ENCODE data around the gene ADAMTS1. TPM values are rescaled to one million over a fixed set of nuclear protein-coding genes. Genes with fewer than 3 reads are reported as not detected.

ADAMTS1 gene
- total and polyA plus RNA-seq, 2 experiments from 2014 or later = 166 to 211 TPM

DNA sequence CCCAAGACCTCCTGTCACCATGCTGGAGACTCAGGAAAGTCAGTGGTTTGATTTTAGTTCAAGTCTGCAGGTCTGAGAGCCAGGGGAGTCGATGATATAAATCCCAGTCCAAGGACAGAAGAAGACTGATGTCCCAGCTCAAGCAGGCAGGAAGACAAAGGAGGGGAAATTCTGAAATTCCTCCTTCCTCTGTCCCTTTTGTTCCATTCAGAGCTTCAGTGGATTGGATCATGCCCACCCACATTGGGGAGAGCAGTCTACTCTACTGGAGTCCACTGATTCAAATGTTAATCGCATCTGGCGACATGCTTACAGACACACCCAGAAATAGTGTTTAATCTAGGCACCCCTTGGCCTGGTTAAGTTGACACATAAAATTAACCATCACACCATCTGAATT, 7.2 kb upstream of the ADAMTS1 start:
- Histone ChIP-seq H3K79me2 (ENCODE audit: insufficient read depth) (no peaks in the 10 kb centered on the region), H3K4me3 (no peak overlapping the region), H3K9me3 (ENCODE audit: low read depth) (no peaks in the 10 kb centered on the region), H3K27me3 (replicated peaks; ENCODE audit: insufficient read depth) (no peaks in the 10 kb centered on the region), H4K20me1 (ENCODE audit: insufficient read depth) (no peaks in the 10 kb centered on the region), H3K9ac (no peak overlapping the region), H3K36me3 (ENCODE audit: low read depth) (no peaks in the 10 kb centered on the region), H2AFZ (no peak overlapping the region), H3K9me2 (ENCODE audit: insufficient read depth) (no peaks in the 10 kb centered on the region), H3F3A (ENCODE audit: insufficient read depth) (peaks cover 13% of the 10 kb centered on the region), H3K27ac (no peak overlapping the region), H3K4me1 (ENCODE audit: insufficient read depth) (peaks cover 7% of the 10 kb centered on the region), H3K4me2 (ENCODE audit: unreplicated experiment) (no peak overlapping the region)
- in situ Hi-C loops (cut with MboI) = loop anchor here (10.0 kb wide), 2 partner anchors 1202 to 1482 kb away; no protein-coding TSS in a partner anchor
- WGBS, 2 experiments (ENCODE audit: low coverage in 1 of 2, low lambda C conversion rate in 2 of 2, missing lambda C conversion rate in 2 of 2) = 91 to 97% methylated on average over 3 of the region's 3 CpGs
- TF ChIP-seq EZH2 (IDR thresholded peaks at IDR 0.05; ENCODE audit: insufficient read depth, poor library complexity, severe bottlenecking) (no peak), EZH2phosphoT487 (IDR thresholded peaks at IDR 0.05; ENCODE audit: insufficient read depth, low read depth) (no peak)
- DNase-seq = no peak

DNA sequence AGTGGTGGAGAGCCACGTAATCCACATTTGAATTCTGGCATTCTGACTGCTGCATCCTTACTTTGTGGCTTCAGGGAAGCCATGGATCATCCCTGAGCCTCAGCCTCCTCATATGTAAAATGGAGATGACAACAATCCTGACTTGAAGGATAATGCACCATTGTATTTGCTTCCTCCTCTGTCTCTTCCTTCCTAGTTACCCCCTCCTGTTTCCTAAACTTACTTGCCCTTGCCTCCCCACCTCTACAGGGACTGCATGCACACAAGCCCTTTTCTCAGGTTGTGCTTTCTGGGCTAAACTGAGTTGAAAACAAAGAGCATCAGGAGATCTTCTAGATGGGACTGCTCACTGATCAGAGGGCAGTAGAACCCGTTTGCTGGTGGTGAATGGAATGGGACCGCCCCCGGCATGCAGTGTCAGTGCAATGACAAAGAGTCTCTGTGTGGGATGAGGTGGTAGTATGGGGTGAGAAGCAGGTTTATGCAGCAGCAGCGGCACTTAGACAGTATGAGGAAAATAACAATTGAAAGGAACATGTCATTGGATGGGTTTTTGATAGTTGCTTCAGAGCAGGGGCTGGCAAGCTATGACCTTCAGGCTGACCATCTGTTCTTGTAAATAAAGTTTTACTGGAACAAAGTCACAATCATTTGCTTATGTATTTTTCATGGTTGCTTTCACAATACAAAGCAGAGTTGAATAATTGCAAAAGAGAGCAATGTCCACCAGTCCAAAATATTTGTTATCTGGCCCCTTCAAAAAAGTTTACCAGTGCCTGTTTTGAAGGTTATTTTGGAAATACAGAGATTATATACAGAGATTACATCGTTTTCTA, 6.1 kb upstream of the ADAMTS1 start:
- TF ChIP-seq EZH2phosphoT487 (IDR thresholded peaks at IDR 0.05; ENCODE audit: insufficient read depth, low read depth) (no peak), EZH2 (IDR thresholded peaks at IDR 0.05; ENCODE audit: insufficient read depth, poor library complexity, severe bottlenecking) (no peak)
- Histone ChIP-seq H3K4me3 (no peak overlapping the region), H3K9me2 (ENCODE audit: insufficient read depth) (no peaks in the 10 kb centered on the region), H3K36me3 (ENCODE audit: low read depth) (no peaks in the 10 kb centered on the region), H3K4me2 (ENCODE audit: unreplicated experiment) (no peak overlapping the region), H3K27ac (no peak overlapping the region), H3K79me2 (ENCODE audit: insufficient read depth) (no peaks in the 10 kb centered on the region), H3K4me1 (ENCODE audit: insufficient read depth) (peaks cover 7% of the 10 kb centered on the region), H3F3A (ENCODE audit: insufficient read depth) (peaks cover 22% of the 10 kb centered on the region), H3K9me3 (ENCODE audit: low read depth) (no peaks in the 10 kb centered on the region), H4K20me1 (ENCODE audit: insufficient read depth) (no peaks in the 10 kb centered on the region), H3K9ac (no peak overlapping the region), H2AFZ (0 out of 2 replicates have a peak overlapping the region, but pooled peaks have one; percentile 26), H3K27me3 (replicated peaks; ENCODE audit: insufficient read depth) (no peaks in the 10 kb centered on the region)
- in situ Hi-C loops (cut with MboI) = loop anchor here (10.0 kb wide), 2 partner anchors 1203 to 1483 kb away; no protein-coding TSS in a partner anchor
- WGBS, 2 experiments (ENCODE audit: low coverage in 1 of 2, low lambda C conversion rate in 2 of 2, missing lambda C conversion rate in 2 of 2) = 72% methylated on average over 6 of the region's 6 CpGs
- no peak for DNase-seq

DNA sequence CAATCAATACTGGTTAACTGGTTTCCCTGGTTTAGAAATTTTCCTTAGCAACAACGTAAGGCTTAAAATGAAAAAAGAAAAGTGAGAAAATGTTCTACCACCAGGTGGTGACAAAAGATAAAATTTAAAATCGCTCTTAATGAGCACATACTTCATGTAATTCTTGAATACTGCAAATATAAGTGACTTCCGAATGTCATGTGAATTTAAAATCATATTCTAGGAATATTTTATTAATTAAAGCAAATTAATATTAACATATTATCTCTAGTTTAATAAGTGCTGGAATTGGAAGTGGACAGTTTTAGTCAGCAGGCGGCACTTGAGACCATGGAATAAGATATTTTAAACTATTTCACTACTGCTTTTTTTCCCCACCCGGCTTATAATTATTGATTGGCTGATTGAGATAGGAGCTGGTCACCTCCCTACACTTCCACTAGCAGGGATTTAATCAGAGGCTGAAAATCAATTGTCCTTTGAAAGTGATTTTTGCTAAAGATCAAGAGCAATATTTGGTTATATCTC, 5.0 kb upstream of the ADAMTS1 start:
- Histone ChIP-seq H3K4me3 (peak overlapping the region; percentile 62), H3K4me1 (ENCODE audit: insufficient read depth) (peaks cover 7% of the 10 kb centered on the region), H2AFZ (peak overlapping the region; percentile 62), H3K36me3 (ENCODE audit: low read depth) (no peaks in the 10 kb centered on the region), H3K27ac (0 out of 2 replicates have a peak overlapping the region, but pooled peaks have one; percentile 6), H3K79me2 (ENCODE audit: insufficient read depth) (no peaks in the 10 kb centered on the region), H3K27me3 (replicated peaks; ENCODE audit: insufficient read depth) (no peaks in the 10 kb centered on the region), H3K9me3 (ENCODE audit: low read depth) (no peaks in the 10 kb centered on the region), H3K4me2 (ENCODE audit: unreplicated experiment) (peak overlapping the region; percentile 84), H3F3A (ENCODE audit: insufficient read depth) (peaks cover 30% of the 10 kb centered on the region), H4K20me1 (ENCODE audit: insufficient read depth) (no peaks in the 10 kb centered on the region), H3K9ac (peak overlapping the region; percentile 54), H3K9me2 (ENCODE audit: insufficient read depth) (no peaks in the 10 kb centered on the region)
- TF ChIP-seq EZH2 (IDR thresholded peaks at IDR 0.05; ENCODE audit: insufficient read depth, poor library complexity, severe bottlenecking) (no peak), EZH2phosphoT487 (IDR thresholded peaks at IDR 0.05; ENCODE audit: insufficient read depth, low read depth) (no peak)
- WGBS, 2 experiments (ENCODE audit: low coverage in 1 of 2, low lambda C conversion rate in 2 of 2, missing lambda C conversion rate in 2 of 2) = 3% methylated on average over 5 of the region's 5 CpGs
- in situ Hi-C loops (cut with MboI) = loop anchor here (10.0 kb wide), 2 partner anchors 1205 to 1485 kb away; no protein-coding TSS in a partner anchor
- DNase-seq = peak; percentile 60

DNA sequence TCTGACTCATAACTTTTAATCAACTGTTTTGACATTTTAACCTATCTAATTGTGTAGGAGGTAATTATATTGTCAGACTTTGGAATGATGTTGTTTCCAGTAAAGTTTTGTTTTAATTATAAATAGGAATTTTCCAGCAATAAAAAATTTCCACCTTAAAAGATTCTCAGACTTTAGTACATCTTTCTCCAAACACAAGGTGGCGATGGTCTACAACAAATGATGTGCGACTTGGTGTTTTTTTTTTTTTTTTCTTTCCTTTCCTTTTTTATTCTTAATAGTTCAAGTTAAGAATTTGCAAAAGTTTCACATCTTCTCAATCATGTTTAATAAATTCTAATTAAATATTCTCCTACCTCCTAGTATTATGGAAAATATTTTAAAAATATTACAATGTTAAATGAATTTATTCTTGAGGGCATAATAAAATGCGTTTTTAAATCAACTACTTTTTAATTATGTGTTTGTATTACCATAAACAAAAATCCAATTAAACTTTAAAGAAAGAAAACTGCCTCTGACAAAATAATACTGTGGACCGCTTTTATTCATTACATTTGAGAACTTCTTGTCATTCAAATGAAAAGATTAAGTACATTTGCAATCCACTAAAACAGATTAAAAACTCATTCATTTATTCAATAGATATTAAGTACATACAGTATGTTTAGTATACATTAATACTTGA, 4.4 kb upstream of the ADAMTS1 start:
- in situ Hi-C loops (cut with MboI) = loop anchor here (10.0 kb wide), 3 partner anchors 855 to 1485 kb away; no protein-coding TSS in a partner anchor
- TF ChIP-seq EZH2phosphoT487 (IDR thresholded peaks at IDR 0.05; ENCODE audit: insufficient read depth, low read depth) (no peak), EZH2 (IDR thresholded peaks at IDR 0.05; ENCODE audit: insufficient read depth, poor library complexity, severe bottlenecking) (no peak)
- Histone ChIP-seq H3K9me3 (ENCODE audit: low read depth) (no peaks in the 10 kb centered on the region), H3F3A (ENCODE audit: insufficient read depth) (peaks cover 30% of the 10 kb centered on the region), H3K27ac (0 out of 2 replicates have a peak overlapping the region, but pooled peaks have one; percentile 6), H3K4me2 (ENCODE audit: unreplicated experiment) (peak overlapping the region; percentile 84), H3K9me2 (ENCODE audit: insufficient read depth) (no peaks in the 10 kb centered on the region), H3K4me3 (peak overlapping the region; percentile 62), H3K27me3 (replicated peaks; ENCODE audit: insufficient read depth) (no peaks in the 10 kb centered on the region), H2AFZ (peak overlapping the region; percentile 62), H3K9ac (peak overlapping the region; percentile 54), H3K36me3 (ENCODE audit: low read depth) (no peaks in the 10 kb centered on the region), H3K4me1 (ENCODE audit: insufficient read depth) (peaks cover 7% of the 10 kb centered on the region), H4K20me1 (ENCODE audit: insufficient read depth) (no peaks in the 10 kb centered on the region), H3K79me2 (ENCODE audit: insufficient read depth) (peaks cover 5% of the 10 kb centered on the region)
- 1 to 2% methylated on average over 4 of the region's 4 CpGs for WGBS, 2 experiments (ENCODE audit: low coverage in 1 of 2, low lambda C conversion rate in 2 of 2, missing lambda C conversion rate in 2 of 2)
- peak; percentile 82 for DNase-seq
